AG20443 (cell line): ENCODE results near the gene ZNF28.
"Not testable (repeated sequence)": the region's sequence is repeated elsewhere in the genome, so short reads cannot be mapped to it uniquely, and the experiment has no call there.

Experiments
- DNase-seq: peaks from one replicate; pipeline ENCODE4 v3.0.0; 2012; ENCODE audit warnings: low spot score, mixed read lengths

The ZNF28 gene

DNA sequence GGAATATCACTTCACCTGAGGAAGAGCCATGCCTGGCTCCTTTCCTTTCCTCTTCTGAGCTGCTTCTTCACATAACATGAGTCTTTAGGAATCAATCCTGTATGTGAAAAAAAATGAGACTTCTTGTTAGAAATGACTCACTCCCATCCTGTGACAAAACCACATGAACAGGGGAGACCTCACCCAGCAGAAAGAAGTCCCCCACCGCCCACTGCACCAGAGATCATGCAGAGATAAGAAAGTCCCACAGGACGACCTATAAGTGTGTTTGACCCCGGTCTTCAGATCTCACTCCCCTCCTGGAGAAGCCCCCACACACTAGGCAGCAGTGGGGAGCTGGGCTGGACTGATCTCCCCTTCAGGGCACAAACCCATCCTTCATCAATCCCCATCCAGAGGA, 42.6 kb downstream of the ZNF28 start:
- DNase-seq: no peak

- not testable (repeated sequence) for DNase-seq
Measured at GRCh38 chr19:52756447-52756846, 65.0 kb downstream of the ZNF28 start.

- no peak for DNase-seq
Measured at GRCh38 chr19:52749780-52750179, 71.7 kb downstream of the ZNF28 start.

DNA sequence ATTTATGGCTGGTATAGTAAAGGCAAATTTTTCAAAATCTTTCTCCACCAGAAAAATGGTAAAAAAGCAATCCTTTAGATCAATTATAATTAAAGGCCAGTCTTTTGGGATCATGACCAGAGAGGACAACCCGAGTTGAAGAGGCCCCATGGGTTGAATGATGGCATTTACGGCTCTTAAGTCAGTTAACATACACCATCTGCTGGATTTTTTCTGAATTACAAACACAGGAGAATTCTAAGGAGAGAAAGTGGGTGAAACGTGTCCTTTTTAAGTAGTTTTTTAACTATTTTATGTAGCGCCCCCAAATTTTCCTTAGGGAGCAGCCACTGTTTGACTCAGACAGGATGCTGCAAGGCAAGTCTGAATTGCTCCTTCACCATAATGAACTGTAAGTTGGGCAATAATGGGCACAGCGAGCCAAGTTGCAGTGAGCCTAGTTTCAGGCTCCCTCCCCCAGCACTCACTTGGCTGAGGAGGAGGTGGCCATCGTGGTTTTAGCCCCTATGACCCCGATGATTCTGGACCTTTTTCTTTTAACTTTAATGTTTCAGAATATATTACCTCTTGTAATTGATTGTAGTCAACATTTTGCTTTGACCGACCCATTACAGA, 73.0 kb downstream of the ZNF28 start:
- DNase-seq: peak; percentile 43
